SU-DHL-6 (cell line): Measurements from ENCODE around the gene CLSTN2.

Experiments used
- H2AFZ ChIP-seq: fragments of 200-600 bp; sonication (generic); 2 replicates; pipeline ENCODE4 v1.6.1; 2014; ENCODE audit warnings: low read depth, mild to moderate bottlenecking, moderate library complexity, mixed read lengths, antibody characterized with exemption, low read length; ENCODE audit not compliant: severe bottlenecking
- H3F3A ChIP-seq: fragments of 200-600 bp; shearing (Covaris generic); 2 replicates; pipeline ENCODE4 v1.6.0; 2016; ENCODE audit warnings: antibody characterized with exemption, mild to moderate bottlenecking; ENCODE audit not compliant: insufficient read depth
- H3K27ac ChIP-seq: fragments of 200-600 bp; sonication (generic); 2 replicates; pipeline ENCODE4 v1.5.1; 2016; ENCODE audit warnings: low read depth, mild to moderate bottlenecking, low read length, moderate library complexity, mixed read lengths
- H3K27me3 ChIP-seq: fragments of 200-600 bp; sonication (generic), shearing (Covaris generic); 2 replicates; pipeline ENCODE4 v1.6.0; 2014; ENCODE audit warnings: mild to moderate bottlenecking, low read length
- H3K36me3 ChIP-seq: fragments of 200-600 bp; sonication (generic); 2 replicates; pipeline ENCODE4 v1.6.1; 2014; ENCODE audit warnings: mild to moderate bottlenecking, low read length, mixed read lengths
- H3K4me2 ChIP-seq: fragments of 300-600, 200-600 bp; shearing (Covaris generic), sonication (generic); 2 replicates; pipeline ENCODE4 v1.6.0; 2014; ENCODE audit warnings: low read length, low read depth, mild to moderate bottlenecking; ENCODE audit not compliant: poor library complexity, severe bottlenecking
- H3K4me3 ChIP-seq: fragments of 200-600 bp; sonication (generic); 2 replicates; pipeline ENCODE4 v1.5.1; 2014; ENCODE audit warnings: antibody characterized with exemption, low read length, mild to moderate bottlenecking, mixed read lengths; ENCODE audit not compliant: insufficient read depth, poor library complexity, severe bottlenecking
- H3K79me2 ChIP-seq: fragments of 200-600 bp; sonication (generic); 2 replicates; pipeline ENCODE4 v1.6.1; 2014; ENCODE audit warnings: mild to moderate bottlenecking, low read length, moderate library complexity; ENCODE audit not compliant: insufficient read depth
- H3K9ac ChIP-seq: fragments of 200-600 bp; sonication (generic); 2 replicates; pipeline ENCODE4 v1.7.0; 2014; ENCODE audit warnings: mild to moderate bottlenecking, low read length
- H3K9me2 ChIP-seq: fragments of 200-600 bp; sonication (generic); replicated peaks from 2 replicates; pipeline ENCODE4 v1.6.1; 2014; ENCODE audit warnings: low read length; ENCODE audit not compliant: insufficient read depth
- H3K9me3 ChIP-seq: fragments of 200-600 bp; sonication (generic); 2 replicates; pipeline ENCODE4 v1.6.1; 2014; ENCODE audit warnings: low read length, mixed read lengths; ENCODE audit not compliant: insufficient read depth
- H4K20me1 ChIP-seq: fragments of 200-600 bp; sonication (generic); 2 replicates; pipeline ENCODE4 v1.6.1; 2014; ENCODE audit warnings: low read depth, mild to moderate bottlenecking, antibody characterized with exemption, low read length, moderate library complexity, mixed read lengths
- EZH2phosphoT487 ChIP-seq: fragments of 200-600 bp; sonication (generic), shearing (Covaris generic); conservative IDR thresholded peaks from 2 replicates; pipeline ENCODE4 v1.6.1; 2018; ENCODE audit warnings: mild to moderate bottlenecking, antibody characterized with exemption, low read length, moderate library complexity, mixed read lengths
- TF ChIP-seq, protein P1 (sequence below): fragments of 200-600 bp; sonication (generic); IDR thresholded peaks from one replicate; pipeline ENCODE4 v1.5.1; 2017; ENCODE audit warnings: antibody characterized with exemption, mild to moderate bottlenecking, low read length, moderate library complexity; ENCODE audit not compliant: insufficient read depth, poor library complexity, severe bottlenecking

Gene CLSTN2

GRCh38 chr3:140494970-140495369 lies 560.0 kb downstream of the CLSTN2 start:
- no peaks in the 10 kb centered on the region for H3K79me2 ChIP-seq
- H4K20me1 ChIP-seq, result no peaks in the 10 kb centered on the region
- H3K4me2 ChIP-seq, result no peak overlapping the region
- H3K9ac ChIP-seq, result no peak overlapping the region
- no peak overlapping the region for H2AFZ ChIP-seq
- H3K36me3 ChIP-seq, result no peaks in the 10 kb centered on the region
- H3F3A ChIP-seq, result no peaks in the 10 kb centered on the region
- H3K9me3 ChIP-seq, result no peaks in the 10 kb centered on the region
- TF ChIP-seq, protein P1, sequence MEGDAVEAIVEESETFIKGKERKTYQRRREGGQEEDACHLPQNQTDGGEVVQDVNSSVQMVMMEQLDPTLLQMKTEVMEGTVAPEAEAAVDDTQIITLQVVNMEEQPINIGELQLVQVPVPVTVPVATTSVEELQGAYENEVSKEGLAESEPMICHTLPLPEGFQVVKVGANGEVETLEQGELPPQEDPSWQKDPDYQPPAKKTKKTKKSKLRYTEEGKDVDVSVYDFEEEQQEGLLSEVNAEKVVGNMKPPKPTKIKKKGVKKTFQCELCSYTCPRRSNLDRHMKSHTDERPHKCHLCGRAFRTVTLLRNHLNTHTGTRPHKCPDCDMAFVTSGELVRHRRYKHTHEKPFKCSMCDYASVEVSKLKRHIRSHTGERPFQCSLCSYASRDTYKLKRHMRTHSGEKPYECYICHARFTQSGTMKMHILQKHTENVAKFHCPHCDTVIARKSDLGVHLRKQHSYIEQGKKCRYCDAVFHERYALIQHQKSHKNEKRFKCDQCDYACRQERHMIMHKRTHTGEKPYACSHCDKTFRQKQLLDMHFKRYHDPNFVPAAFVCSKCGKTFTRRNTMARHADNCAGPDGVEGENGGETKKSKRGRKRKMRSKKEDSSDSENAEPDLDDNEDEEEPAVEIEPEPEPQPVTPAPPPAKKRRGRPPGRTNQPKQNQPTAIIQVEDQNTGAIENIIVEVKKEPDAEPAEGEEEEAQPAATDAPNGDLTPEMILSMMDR, result no peak
- TF ChIP-seq EZH2phosphoT487, result no peak
- no peaks in the 10 kb centered on the region for H3K9me2 ChIP-seq
- H3K4me3 ChIP-seq, result no peak overlapping the region
- no peaks in the 10 kb centered on the region for H3K27me3 ChIP-seq
- no peak overlapping the region for H3K27ac ChIP-seq

GRCh38 chr3:140497331-140497730 lies 562.3 kb downstream of the CLSTN2 start:
- no peaks in the 10 kb centered on the region for H4K20me1 ChIP-seq
- H3K27me3 ChIP-seq, result no peaks in the 10 kb centered on the region
- no peaks in the 10 kb centered on the region for H3K9me3 ChIP-seq
- H3K36me3 ChIP-seq, result no peaks in the 10 kb centered on the region
- no peak overlapping the region for H3K4me2 ChIP-seq
- no peak overlapping the region for H3K4me3 ChIP-seq
- H3K79me2 ChIP-seq, result no peaks in the 10 kb centered on the region
- H3K9ac ChIP-seq, result no peak overlapping the region
- no peak for TF ChIP-seq EZH2phosphoT487
- TF ChIP-seq, protein P1, result no peak
- no peak overlapping the region for H3K27ac ChIP-seq
- no peaks in the 10 kb centered on the region for H3K9me2 ChIP-seq
- no peaks in the 10 kb centered on the region for H3F3A ChIP-seq
- no peak overlapping the region for H2AFZ ChIP-seq

- H3K27ac ChIP-seq, result no peak overlapping the region
- no peak overlapping the region for H3K9ac ChIP-seq
- no peak overlapping the region for H2AFZ ChIP-seq
- H3F3A ChIP-seq, result no peaks in the 10 kb centered on the region
- TF ChIP-seq, protein P1, result no peak
- no peak for TF ChIP-seq EZH2phosphoT487
- no peaks in the 10 kb centered on the region for H3K9me3 ChIP-seq
- no peak overlapping the region for H3K4me2 ChIP-seq
- no peaks in the 10 kb centered on the region for H3K36me3 ChIP-seq
- no peaks in the 10 kb centered on the region for H3K79me2 ChIP-seq
- H3K9me2 ChIP-seq, result no peaks in the 10 kb centered on the region
- no peaks in the 10 kb centered on the region for H3K27me3 ChIP-seq
- no peak overlapping the region for H3K4me3 ChIP-seq
- H4K20me1 ChIP-seq, result no peaks in the 10 kb centered on the region
Observed at GRCh38 chr3:140499114-140499757, 564.3 kb downstream of the CLSTN2 start.
